DOHH2 (cell line): ENCODE measurements around the gene OR10C1.

Experiments used
- EZH2phosphoT487 ChIP-seq: fragments of 200-600 bp; sonication (generic); IDR thresholded peaks from 2 replicates; pipeline ENCODE4 v1.6.1; 2017; ENCODE audit warnings: borderline replicate concordance, mild to moderate bottlenecking, antibody characterized with exemption, low read length, moderate library complexity, mixed read lengths
- TF ChIP-seq, protein P1 (sequence below): fragments of 200-600 bp; sonication (generic); IDR thresholded peaks from one replicate; pipeline ENCODE4 v1.5.1; 2014; ENCODE audit warnings: antibody characterized with exemption, mild to moderate bottlenecking, low read depth, low read length; ENCODE audit not compliant: poor library complexity, severe bottlenecking

DNA sequence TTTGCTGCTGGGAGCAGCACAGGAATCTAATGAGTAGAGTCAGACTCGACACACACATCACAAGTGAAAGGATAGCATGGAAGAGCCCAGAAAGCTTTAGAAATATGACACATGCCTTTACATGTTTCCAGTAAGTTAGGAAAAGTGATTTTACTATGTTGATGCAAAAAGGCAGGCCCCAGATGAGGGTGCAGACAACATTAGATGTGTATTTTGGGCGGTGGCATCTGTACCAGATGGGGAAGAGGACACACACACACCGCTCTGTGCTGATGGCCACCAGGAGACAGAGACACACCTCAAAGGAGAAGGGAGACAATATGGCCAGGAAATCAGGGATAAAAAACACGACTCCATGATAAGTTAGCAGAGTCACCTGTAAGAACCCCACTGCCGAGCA, 48.0 kb downstream of the OR10C1 start:
- TF ChIP-seq, protein P1, sequence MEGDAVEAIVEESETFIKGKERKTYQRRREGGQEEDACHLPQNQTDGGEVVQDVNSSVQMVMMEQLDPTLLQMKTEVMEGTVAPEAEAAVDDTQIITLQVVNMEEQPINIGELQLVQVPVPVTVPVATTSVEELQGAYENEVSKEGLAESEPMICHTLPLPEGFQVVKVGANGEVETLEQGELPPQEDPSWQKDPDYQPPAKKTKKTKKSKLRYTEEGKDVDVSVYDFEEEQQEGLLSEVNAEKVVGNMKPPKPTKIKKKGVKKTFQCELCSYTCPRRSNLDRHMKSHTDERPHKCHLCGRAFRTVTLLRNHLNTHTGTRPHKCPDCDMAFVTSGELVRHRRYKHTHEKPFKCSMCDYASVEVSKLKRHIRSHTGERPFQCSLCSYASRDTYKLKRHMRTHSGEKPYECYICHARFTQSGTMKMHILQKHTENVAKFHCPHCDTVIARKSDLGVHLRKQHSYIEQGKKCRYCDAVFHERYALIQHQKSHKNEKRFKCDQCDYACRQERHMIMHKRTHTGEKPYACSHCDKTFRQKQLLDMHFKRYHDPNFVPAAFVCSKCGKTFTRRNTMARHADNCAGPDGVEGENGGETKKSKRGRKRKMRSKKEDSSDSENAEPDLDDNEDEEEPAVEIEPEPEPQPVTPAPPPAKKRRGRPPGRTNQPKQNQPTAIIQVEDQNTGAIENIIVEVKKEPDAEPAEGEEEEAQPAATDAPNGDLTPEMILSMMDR, result no peak
- TF ChIP-seq EZH2phosphoT487, result no peak
